ENCODE data around the gene GLP2R.

The GLP2R gene

GRCh38 chr17:9842057-9842758, 16.5 kb downstream of the GLP2R start:
- Histone ChIP-seq H3K27ac (ENCODE audit: extremely low read depth, low read depth, low read length) (no peak overlapping the region), H3K4me1 (ENCODE audit: control insufficient read depth, insufficient read depth, low read length) (peaks cover 9% of the 10 kb centered on the region), H3K4me3 (ENCODE audit: low read depth, low read length) (no peak overlapping the region), H3K9me3 (ENCODE audit: control insufficient read depth, insufficient read depth, low read depth, low read length) (no peaks in the 10 kb centered on the region), H3K36me3 (ENCODE audit: control insufficient read depth in 2 of 2, insufficient read depth in 1 of 2, low read length in 2 of 2) (no peaks in the 10 kb centered on the region)
- CTCF ChIA-PET = interaction anchor here (0.5 to 2.0 kb wide), 4 partner anchors 8 to 486 kb away, joined by 3 to 7 read pairs (median 4); no protein-coding TSS in a partner anchor
- TF ChIP-seq ZNF704 (tag by site-specific recombination; IDR thresholded peaks at IDR 0.05) = no peak
- TF ChIP-seq ZNF580 (tag by site-specific recombination; IDR thresholded peaks at IDR 0.05) = no peak
- no peak for TF ChIP-seq ZNF18 (tag by site-specific recombination; IDR thresholded peaks at IDR 0.05)
- no peak for TF ChIP-seq ZNF223 (tag by site-specific recombination; IDR thresholded peaks at IDR 0.05)
- TF ChIP-seq ZNF768 (tag by site-specific recombination; IDR thresholded peaks at IDR 0.05) = no peak
- TF ChIP-seq ZNF24 (tag by site-specific recombination; IDR thresholded peaks at IDR 0.05) = no peak
- no peak for TF ChIP-seq ZNF558 (tag by site-specific recombination; IDR thresholded peaks at IDR 0.05)
- TF ChIP-seq ZNF426 (tag by site-specific recombination; IDR thresholded peaks at IDR 0.05) = no peak
- TF ChIP-seq ZNF404 (tag by site-specific recombination; IDR thresholded peaks at IDR 0.05) = no peak
- TF ChIP-seq PRDM2 (tag by site-specific recombination; IDR thresholded peaks at IDR 0.05; ENCODE audit: borderline replicate concordance) = no peak
- no peak for TF ChIP-seq ZNF645 (tag by site-specific recombination; IDR thresholded peaks at IDR 0.05)
- no peak for TF ChIP-seq TRIM28 (IDR thresholded peaks at IDR 0.05; ENCODE audit: borderline replicate concordance, low read length)
- TF ChIP-seq ZBTB17 (tag by site-specific recombination; IDR thresholded peaks at IDR 0.05) = no peak
- no peak for TF ChIP-seq ZNF560 (tag by site-specific recombination; IDR thresholded peaks at IDR 0.05; ENCODE audit: borderline replicate concordance)
- no peak for TF ChIP-seq ZNF280C (tag by site-specific recombination; IDR thresholded peaks at IDR 0.05)
- TF ChIP-seq SP7 (tag by site-specific recombination; IDR thresholded peaks at IDR 0.05) = no peak
- no peak for TF ChIP-seq ZNF701 (tag by site-specific recombination; IDR thresholded peaks at IDR 0.05)
- TF ChIP-seq ZNF416 (tag by site-specific recombination; IDR thresholded peaks at IDR 0.05) = no peak
- TF ChIP-seq YY2 (tag by site-specific recombination; IDR thresholded peaks at IDR 0.05) = no peak
- TF ChIP-seq REST (tag by site-specific recombination; IDR thresholded peaks at IDR 0.05) = no peak
- POLR2A ChIA-PET = no interaction called here
